Measurements from ENCODE around the gene GSTA1. TPM values are rescaled to one million over a fixed set of nuclear protein-coding genes. Genes with fewer than 3 reads are reported as not detected.
"Not testable (repeated sequence)": the region's sequence is repeated elsewhere in the genome, so short reads cannot be mapped to it uniquely, and the experiment has no call there.

Gene GSTA1
- total RNA-seq, 2 experiments from 2014 or later = not detected

DNA sequence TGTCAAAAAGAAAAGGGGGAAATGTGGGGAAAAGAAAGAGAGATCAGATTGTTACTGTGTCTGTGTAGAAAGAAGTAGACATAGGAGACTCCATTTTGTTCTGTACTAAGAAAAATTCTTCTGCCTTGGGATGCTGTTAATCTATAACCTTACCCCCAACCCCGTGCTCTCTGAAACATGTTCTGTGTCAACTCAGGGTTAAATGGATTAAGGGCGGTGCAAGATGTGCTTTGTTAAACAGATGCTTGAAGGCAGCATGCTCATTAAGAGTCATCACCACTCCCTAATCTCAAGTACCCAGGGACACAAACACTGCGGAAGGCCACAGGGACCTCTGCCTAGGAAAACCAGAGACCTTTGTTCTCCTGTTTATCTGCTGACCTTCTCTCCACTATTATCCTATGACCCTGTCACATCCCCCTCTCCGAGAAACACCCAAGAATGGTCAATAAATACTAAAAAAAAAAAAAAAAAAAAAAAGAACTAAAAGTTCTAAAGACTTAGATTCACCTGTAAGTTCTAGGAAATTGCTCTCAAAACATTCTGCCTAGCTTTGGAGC, 22.4 kb upstream of the GSTA1 start:
- H3K36me3 Mint-ChIP-seq (ENCODE audit: low read depth); POLR2A ChIA-PET; H3K27me3 Mint-ChIP-seq; CTCF ChIA-PET; H3K27ac Mint-ChIP-seq; H3K9me3 Mint-ChIP-seq; H3K4me3 Mint-ChIP-seq; H3K4me1 Mint-ChIP-seq; DNase-seq: not testable (repeated sequence)

DNA sequence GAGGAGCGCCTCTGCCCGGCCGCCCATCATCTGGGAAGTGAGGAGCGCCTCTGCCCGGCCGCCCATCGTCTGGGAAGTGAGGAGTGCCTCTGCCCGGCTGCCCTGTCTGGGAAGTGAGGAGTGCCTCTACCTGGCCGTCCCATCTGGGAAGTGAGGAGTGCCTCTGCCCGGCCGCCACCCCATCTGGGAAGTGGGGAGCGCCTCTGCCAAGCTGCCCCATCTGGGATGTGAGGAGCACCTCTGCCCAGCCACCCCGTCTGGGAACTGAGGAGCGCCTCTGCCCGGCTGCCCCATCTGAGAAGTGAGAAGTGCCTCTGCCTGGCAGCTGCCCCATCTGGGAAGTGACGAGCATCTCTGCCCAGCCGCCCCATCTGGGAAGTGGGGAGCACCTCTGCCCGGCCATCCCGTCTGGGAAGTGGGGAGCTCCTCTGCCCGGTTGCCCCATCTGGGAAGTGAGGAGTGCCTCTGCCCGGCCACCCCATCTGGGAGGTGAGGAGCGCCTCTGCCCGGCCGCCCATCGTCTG, 21.7 kb upstream of the GSTA1 start:
- POLR2A ChIA-PET; H3K9me3 Mint-ChIP-seq; CTCF ChIA-PET; H3K27ac Mint-ChIP-seq; DNase-seq; H3K4me3 Mint-ChIP-seq; H3K36me3 Mint-ChIP-seq (ENCODE audit: low read depth); H3K27me3 Mint-ChIP-seq; H3K4me1 Mint-ChIP-seq: not testable (repeated sequence)

DNA sequence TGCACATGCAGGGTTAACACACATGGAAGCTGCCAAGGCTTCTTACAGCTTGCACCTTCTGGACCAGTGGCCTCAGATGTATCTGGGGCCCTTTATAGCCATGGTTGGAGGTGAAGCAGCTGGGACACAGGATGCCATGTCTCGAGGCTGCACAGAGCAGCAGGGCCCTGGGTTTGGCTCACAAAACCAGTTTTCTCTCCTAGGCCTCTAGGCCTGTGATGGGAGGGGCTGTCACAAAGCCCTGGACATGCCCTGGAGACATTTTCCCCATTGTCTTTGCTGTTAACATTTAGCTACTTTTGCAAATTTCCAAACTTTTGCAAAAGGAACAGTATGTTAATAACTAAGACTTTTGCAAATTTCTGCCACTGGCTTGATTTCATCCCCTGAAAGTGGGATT, 18.2 kb upstream of the GSTA1 start:
- Mint-ChIP-seq H3K27me3 (no peaks in the 10 kb centered on the region), H3K9me3 (no peaks in the 10 kb centered on the region), H3K4me1 (no peaks in the 10 kb centered on the region), H3K4me3 (no peak overlapping the region), H3K36me3 (ENCODE audit: low read depth) (no peaks in the 10 kb centered on the region), H3K27ac (no peak overlapping the region)
- DNase-seq = no peak
- CTCF ChIA-PET = no interaction called here
- POLR2A ChIA-PET = no interaction called here

DNA sequence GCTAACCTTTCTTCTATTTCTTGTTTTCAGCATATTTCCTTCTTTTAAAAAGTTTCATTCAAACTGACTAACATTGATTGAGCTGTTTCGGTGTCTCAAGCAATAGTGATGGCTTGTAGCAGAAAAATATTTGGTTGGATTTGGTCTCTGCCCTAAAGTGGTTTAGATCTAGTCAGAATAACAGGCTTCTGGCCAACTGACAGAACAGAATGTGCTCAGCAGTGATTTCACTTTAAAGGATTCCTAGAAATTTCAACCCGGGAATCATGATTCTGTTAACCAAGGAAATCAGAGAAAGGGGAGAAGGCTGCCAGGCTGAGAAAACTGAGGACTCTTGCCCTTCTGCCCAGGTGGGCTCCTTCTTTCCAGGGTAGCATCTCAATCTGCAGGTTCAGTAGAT, 16.6 kb upstream of the GSTA1 start:
- Mint-ChIP-seq H3K36me3 (ENCODE audit: low read depth) (no peaks in the 10 kb centered on the region), H3K27me3 (no peaks in the 10 kb centered on the region), H3K4me3 (no peak overlapping the region), H3K4me1 (no peaks in the 10 kb centered on the region), H3K27ac (no peak overlapping the region), H3K9me3 (no peaks in the 10 kb centered on the region)
- POLR2A ChIA-PET = no interaction called here
- no peak for DNase-seq
- CTCF ChIA-PET = no interaction called here

DNA sequence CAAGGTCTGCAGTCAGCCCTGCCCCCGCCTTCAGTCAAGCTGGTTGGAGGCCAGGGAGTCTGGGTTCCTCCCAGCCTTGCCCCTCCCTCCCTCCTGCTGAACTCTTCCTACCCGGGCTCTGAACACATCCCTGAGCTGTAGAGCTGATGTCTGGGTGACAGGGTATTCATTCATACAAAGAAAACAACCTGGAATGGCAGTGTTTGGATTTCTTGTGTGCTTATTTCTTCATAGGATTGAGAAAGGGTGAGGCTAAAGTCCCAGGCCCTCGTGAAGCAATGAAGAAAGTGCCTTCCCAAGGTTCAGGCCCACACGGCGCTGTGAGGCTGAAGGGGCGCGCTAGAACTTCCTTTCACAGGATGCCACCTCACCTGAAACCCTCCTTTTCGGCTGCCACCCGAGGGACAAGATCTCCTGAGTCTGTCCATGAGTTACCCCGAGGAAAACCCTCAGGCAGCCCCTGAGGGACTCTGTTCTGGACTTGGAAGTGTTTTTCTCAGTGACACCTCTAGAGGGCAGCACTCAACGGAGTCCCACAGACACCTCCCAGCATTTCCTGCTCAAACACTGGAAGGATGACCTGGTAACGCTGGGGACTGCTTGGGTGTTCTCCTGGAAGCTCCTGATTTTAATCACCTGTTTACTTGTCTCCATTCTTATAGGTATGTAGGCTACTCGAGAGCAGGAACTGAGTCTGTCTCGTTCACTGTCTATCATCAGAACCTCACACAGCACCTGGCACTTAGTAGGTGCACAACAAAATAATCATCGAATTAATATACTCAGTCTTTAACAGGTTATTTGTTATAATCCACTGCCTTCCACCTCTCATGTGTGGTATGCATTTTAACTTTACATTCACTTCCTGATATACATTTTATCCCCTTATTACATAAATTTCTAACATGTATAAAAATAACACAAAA, 11.8 kb upstream of the GSTA1 start:
- peaks cover 4% of the 10 kb centered on the region for H3K27me3 Mint-ChIP-seq
- no peaks in the 10 kb centered on the region for H3K36me3 Mint-ChIP-seq (ENCODE audit: low read depth)
- peak; percentile 48 for DNase-seq
- no peaks in the 10 kb centered on the region for H3K9me3 Mint-ChIP-seq
- no peaks in the 10 kb centered on the region for H3K4me1 Mint-ChIP-seq
- no peak overlapping the region for H3K4me3 Mint-ChIP-seq
- POLR2A ChIA-PET = no interaction called here
- no peak overlapping the region for H3K27ac Mint-ChIP-seq
- CTCF ChIA-PET = no interaction called here

DNA sequence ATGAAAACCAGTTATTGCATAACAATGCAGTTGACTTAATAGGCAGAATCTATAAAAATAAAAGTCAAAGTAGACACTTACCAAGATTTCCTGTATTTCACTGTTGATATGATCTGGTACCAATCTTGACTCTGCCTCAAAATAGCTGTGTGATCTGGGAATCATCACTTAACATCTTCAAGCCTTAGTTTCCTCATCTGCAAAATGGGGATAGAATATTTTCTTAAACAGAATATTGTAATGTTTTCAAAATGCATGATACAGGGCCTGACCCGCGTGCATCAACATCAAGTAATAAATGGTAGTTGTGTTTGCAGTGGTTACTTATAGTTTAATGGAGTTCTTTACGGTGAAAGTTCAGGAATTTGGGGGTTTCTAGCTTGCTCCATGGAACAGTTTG, 10.9 kb upstream of the GSTA1 start:
- H3K4me3 Mint-ChIP-seq; H3K4me1 Mint-ChIP-seq; DNase-seq; H3K36me3 Mint-ChIP-seq (ENCODE audit: low read depth); H3K27me3 Mint-ChIP-seq; H3K27ac Mint-ChIP-seq; H3K9me3 Mint-ChIP-seq; POLR2A ChIA-PET; CTCF ChIA-PET: not testable (repeated sequence)

DNA sequence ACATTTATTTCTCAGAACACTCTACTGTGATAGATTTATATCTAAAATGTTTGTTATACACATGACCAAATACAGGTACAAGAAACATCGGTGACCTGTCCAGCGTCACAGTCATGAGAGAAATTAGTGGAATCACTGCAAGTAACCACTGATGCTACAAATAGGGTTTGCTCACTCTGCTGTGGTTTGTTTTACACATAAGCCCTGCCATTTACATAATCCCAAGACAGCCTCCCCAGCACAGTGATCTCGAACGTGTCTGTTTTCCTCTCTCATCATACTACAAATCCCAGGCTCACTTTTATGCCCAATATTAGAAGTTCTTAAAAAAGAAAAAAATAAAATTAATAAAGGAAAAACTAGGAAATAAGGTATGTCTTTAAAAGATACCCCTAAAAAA, 6.2 kb upstream of the GSTA1 start:
- POLR2A ChIA-PET; H3K4me1 Mint-ChIP-seq; H3K9me3 Mint-ChIP-seq; H3K4me3 Mint-ChIP-seq; H3K36me3 Mint-ChIP-seq (ENCODE audit: low read depth); DNase-seq; H3K27ac Mint-ChIP-seq: not testable (repeated sequence)
- H3K27me3 Mint-ChIP-seq = peaks cover 20% of the 10 kb centered on the region
- CTCF ChIA-PET = interaction anchor here (1.0 kb wide), 1 partner anchor 40 kb away, joined by 3 read pairs; no protein-coding TSS in a partner anchor

DNA sequence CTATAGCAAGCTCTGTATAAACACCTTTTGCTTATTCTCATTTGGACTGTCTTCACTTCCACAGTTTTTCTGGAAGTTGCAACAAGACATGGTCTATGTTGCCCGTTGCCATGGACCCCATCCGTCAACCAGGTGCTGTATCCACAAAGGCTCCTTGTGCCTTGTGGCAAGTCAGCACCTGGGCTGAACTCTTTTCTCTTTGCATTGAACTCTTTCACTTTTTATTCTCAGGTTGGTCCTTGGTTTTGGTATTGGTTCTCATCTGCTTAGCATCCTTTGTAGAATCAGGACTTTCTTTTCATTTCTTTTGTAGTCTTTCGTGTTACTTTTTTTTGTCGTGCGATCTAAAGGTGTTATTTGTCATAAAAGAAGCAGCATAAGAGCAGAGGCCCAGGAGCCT, 5.0 kb upstream of the GSTA1 start:
- ChIA-PET CTCF (no interaction called here), POLR2A (no interaction called here)
- H3K27me3 Mint-ChIP-seq = peaks cover 20% of the 10 kb centered on the region
- no peaks in the 10 kb centered on the region for H3K9me3 Mint-ChIP-seq
- H3K4me1 Mint-ChIP-seq = no peaks in the 10 kb centered on the region
- H3K27ac Mint-ChIP-seq = no peak overlapping the region
- no peak for DNase-seq
- H3K36me3 Mint-ChIP-seq (ENCODE audit: low read depth) = no peaks in the 10 kb centered on the region
- H3K4me3 Mint-ChIP-seq = no peak overlapping the region

DNA sequence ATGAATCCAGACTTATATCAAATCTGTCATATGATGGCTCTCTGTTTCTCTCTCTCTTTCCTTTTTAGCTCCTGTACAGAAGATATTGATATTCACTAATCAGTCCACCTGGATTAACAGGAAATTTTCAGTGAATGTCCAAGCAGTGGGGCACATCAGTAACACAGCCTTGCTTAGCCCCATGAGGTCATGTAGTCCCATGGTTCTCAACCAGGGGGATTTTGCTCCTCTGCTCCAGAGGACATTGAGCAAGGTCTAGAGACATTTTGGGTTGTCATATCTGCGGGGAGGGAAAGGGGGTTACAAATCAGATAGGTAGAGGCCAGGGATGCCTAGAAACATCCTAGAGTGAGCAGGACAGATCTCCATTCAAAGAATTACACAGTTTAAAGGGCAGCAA, 810 bp downstream of the GSTA1 start:
- POLR2A ChIA-PET = no interaction called here
- Mint-ChIP-seq H3K36me3 (ENCODE audit: low read depth) (no peaks in the 10 kb centered on the region), H3K4me3 (no peak overlapping the region)

DNA sequence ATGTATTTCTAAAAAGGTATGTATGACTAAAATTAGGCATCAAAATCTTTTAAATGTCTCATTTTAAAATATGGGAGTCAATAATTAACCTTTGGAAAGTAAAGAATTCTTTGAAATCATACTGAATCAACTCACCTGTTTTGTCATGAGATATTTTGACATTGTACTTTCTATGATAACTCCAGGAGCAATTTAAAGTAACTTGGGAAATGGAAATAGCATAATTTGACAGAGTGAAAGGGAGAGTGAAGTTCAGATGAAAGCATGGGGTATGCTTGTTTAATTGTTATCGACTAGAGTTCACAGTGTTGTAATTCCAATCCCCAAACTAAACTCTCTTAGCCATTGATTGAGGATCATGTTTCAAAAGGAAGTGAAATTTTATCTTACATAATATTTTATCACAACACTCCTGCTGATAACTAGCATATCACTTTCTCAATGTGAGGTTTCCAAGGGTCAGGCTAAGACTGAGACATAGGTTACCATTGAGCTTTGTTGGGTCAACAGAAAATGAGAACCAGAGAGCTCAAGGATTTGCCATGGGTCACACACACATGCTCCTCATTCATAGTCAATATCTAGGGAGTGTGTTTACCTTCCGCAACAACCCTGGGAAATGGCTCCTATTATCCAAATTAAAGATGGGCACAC, 2.3 kb downstream of the GSTA1 start:
- Mint-ChIP-seq H3K27me3 (peaks cover 20% of the 10 kb centered on the region), H3K9me3 (no peaks in the 10 kb centered on the region), H3K27ac (no peak overlapping the region), H3K4me1 (no peaks in the 10 kb centered on the region), H3K4me3 (no peak overlapping the region), H3K36me3 (ENCODE audit: low read depth) (no peaks in the 10 kb centered on the region)
- CTCF ChIA-PET = no interaction called here
- no peak for DNase-seq
- POLR2A ChIA-PET = no interaction called here

More for the DNA sequence above, 810 bp downstream of the GSTA1 start:
- Mint-ChIP-seq H3K9me3 (no peaks in the 10 kb centered on the region), H3K27ac (no peak overlapping the region), H3K27me3 (peaks cover 20% of the 10 kb centered on the region), H3K4me1 (no peaks in the 10 kb centered on the region)
- CTCF ChIA-PET = no interaction called here
- no peak for DNase-seq

DNA sequence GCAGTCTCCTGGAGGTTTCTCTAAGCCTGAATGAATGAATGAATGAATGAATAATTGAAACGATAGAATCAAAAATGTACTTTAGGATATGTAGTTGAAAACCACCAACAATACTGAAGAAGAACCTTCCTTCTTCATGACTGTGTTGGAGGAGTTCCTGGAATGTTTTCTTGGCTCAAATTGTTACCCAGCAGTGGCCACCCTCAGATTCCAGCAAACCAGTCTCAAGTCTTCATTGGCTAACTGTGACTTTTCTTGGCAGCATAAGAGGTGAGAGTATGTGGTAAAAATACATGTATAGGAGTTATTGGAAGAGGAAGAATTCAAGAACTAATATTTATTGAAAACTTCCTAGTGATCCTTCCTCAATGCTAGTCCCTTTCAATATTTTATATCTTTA, 4.3 kb downstream of the GSTA1 start:
- H3K36me3 Mint-ChIP-seq (ENCODE audit: low read depth); H3K27ac Mint-ChIP-seq; H3K4me1 Mint-ChIP-seq; H3K9me3 Mint-ChIP-seq; H3K4me3 Mint-ChIP-seq; DNase-seq; POLR2A ChIA-PET; CTCF ChIA-PET: not testable (repeated sequence)
- H3K27me3 Mint-ChIP-seq = peaks cover 19% of the 10 kb centered on the region

DNA sequence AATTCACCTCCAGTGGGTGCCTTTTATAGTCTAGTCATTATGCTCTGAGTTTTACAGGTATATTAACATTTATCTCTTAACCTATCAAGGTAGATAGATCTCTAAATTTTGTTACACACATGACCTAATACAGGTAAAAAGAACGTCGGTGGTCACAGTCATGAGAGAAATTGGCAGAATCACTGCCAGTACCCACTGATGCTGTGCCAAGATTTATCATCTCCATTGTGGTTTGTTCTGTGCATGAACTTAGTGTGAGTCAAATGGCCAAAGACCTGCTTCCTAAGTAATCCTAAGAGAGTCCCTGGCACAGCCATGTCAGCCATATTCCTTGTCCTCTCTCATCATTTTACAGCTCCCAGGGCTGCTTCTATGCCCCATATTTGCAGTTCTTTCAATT, 9.2 kb downstream of the GSTA1 start:
- POLR2A ChIA-PET = not testable (repeated sequence)

DNA sequence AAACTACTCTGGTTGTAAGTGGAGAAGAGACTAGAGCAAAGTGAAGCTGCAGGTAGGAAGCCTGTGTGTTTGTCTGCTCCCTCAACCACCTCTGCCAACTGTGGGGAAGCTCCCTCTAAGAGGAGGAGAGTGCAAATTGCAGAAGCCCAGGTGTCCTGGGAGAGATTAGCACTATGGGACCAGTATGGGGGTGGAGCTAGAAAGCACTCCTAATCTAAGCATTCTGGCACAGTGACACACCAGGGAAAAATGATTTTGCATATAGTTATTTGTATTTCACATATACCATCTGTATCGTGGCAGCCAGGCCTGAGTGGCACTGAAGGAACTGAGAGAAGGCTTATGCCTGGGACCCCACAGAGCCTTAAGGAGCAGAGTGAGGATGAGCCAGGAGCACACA, 12.8 kb downstream of the GSTA1 start:
- Mint-ChIP-seq H3K4me1 (no peaks in the 10 kb centered on the region), H3K9me3 (no peaks in the 10 kb centered on the region), H3K36me3 (ENCODE audit: low read depth) (no peaks in the 10 kb centered on the region), H3K27me3 (peaks cover 9% of the 10 kb centered on the region), H3K4me3 (no peak overlapping the region), H3K27ac (no peak overlapping the region)
- POLR2A ChIA-PET = no interaction called here
- no peak for DNase-seq
- CTCF ChIA-PET = no interaction called here

More for the DNA sequence above, 9.2 kb downstream of the GSTA1 start:
- H3K4me3 Mint-ChIP-seq; DNase-seq; H3K9me3 Mint-ChIP-seq; H3K4me1 Mint-ChIP-seq; H3K36me3 Mint-ChIP-seq (ENCODE audit: low read depth); H3K27ac Mint-ChIP-seq; CTCF ChIA-PET: not testable (repeated sequence)
- H3K27me3 Mint-ChIP-seq = peaks cover 12% of the 10 kb centered on the region

DNA sequence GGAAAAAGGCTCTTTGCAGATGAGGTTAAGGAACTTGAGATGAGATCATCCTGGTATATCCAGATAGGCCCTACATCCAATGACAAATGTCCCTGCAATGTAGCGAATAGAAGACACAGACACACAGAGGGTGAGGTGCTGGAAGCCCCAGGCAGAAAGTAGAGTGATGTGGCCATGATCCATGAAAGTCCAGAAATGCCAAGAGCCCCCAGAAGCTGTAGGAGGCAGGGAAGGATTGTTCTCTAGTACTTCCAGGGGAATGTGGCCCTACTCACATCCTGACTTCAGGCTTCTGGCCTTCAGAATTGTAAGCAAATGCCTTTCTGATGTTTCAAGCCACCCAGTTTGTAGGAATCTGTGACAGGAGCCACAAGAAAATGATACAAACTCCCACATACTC, 14.0 kb downstream of the GSTA1 start:
- H3K4me1 Mint-ChIP-seq; POLR2A ChIA-PET; H3K36me3 Mint-ChIP-seq (ENCODE audit: low read depth); H3K9me3 Mint-ChIP-seq; CTCF ChIA-PET; H3K4me3 Mint-ChIP-seq; DNase-seq; H3K27me3 Mint-ChIP-seq; H3K27ac Mint-ChIP-seq: not testable (repeated sequence)

Measured in activated CD4-positive, alpha-beta memory T cell treated with anti-CD3 and anti-CD28 coated beads, Interleukin-2, amount 10 ng/mL, durations not matched to agents 7 days and 5 days (primary cell).